HFF-Myc (cell line): ENCODE data around the gene XPNPEP1.

Experiments
- DNase-seq: peaks from one replicate; pipeline ENCODE4 v3.0.0-alpha.2; 2011; ENCODE audit warnings: low read depth; ENCODE audit errors: extremely low read depth
- H3K4me3 ChIP-seq: replicated peaks from 2 replicates; pipeline ENCODE4 v1.5.1; 2011; ENCODE audit warnings: low read depth, mild to moderate bottlenecking, control low read depth, low read length
- TF ChIP-seq, protein P1 (sequence below): IDR thresholded peaks from 2 replicates; pipeline ENCODE4 v1.5.1; 2012; ENCODE audit warnings: mild to moderate bottlenecking, low read depth, low read length, control low read depth; ENCODE audit errors: missing control alignments

Gene XPNPEP1

DNA sequence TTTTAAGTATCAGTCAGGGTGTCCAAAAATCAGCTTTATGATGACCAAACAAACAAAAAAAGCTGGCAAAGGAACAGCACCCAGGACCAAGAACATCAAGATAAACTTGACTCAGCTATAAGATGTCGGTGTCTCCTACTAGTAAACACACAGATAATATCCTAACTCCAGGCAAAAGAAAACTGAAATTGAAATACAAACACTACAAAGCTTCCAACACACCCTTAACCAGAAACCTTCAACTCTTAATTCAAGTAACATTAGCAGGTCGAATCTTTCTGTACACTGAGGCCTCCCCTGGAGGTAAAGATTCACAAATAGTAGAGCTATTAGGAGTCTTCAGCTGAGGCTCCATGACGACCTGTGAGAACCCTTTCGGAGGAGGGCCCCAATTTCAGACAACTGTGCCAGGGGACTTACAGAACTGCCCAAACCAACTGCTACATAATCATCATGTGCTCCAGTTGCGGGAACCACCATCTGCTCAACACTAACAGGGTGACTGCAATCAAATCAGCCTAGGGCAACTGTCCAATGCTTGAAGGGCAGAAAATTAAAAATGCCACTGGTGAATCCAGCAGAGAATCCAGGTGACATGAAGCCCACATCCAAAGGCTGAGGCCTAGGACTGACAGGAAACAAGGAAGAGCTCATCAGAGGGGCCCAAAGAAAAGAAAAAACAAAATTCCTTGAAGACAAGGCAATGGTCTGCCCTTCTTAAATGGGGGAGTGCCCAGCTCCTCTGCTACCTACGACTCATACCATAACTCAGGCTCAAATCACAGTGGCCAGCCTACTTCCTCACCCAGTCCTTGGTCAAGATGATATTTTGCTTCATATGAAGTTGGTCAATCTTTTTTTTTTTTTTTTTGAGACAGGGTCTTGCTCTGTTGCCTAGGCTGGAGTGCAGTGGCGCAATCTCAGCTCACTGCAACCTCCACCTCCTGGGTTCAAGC, 20.0 kb downstream of the XPNPEP1 start:
- TF ChIP-seq, protein P1, sequence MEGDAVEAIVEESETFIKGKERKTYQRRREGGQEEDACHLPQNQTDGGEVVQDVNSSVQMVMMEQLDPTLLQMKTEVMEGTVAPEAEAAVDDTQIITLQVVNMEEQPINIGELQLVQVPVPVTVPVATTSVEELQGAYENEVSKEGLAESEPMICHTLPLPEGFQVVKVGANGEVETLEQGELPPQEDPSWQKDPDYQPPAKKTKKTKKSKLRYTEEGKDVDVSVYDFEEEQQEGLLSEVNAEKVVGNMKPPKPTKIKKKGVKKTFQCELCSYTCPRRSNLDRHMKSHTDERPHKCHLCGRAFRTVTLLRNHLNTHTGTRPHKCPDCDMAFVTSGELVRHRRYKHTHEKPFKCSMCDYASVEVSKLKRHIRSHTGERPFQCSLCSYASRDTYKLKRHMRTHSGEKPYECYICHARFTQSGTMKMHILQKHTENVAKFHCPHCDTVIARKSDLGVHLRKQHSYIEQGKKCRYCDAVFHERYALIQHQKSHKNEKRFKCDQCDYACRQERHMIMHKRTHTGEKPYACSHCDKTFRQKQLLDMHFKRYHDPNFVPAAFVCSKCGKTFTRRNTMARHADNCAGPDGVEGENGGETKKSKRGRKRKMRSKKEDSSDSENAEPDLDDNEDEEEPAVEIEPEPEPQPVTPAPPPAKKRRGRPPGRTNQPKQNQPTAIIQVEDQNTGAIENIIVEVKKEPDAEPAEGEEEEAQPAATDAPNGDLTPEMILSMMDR, result no peak
- no peak for DNase-seq

DNA sequence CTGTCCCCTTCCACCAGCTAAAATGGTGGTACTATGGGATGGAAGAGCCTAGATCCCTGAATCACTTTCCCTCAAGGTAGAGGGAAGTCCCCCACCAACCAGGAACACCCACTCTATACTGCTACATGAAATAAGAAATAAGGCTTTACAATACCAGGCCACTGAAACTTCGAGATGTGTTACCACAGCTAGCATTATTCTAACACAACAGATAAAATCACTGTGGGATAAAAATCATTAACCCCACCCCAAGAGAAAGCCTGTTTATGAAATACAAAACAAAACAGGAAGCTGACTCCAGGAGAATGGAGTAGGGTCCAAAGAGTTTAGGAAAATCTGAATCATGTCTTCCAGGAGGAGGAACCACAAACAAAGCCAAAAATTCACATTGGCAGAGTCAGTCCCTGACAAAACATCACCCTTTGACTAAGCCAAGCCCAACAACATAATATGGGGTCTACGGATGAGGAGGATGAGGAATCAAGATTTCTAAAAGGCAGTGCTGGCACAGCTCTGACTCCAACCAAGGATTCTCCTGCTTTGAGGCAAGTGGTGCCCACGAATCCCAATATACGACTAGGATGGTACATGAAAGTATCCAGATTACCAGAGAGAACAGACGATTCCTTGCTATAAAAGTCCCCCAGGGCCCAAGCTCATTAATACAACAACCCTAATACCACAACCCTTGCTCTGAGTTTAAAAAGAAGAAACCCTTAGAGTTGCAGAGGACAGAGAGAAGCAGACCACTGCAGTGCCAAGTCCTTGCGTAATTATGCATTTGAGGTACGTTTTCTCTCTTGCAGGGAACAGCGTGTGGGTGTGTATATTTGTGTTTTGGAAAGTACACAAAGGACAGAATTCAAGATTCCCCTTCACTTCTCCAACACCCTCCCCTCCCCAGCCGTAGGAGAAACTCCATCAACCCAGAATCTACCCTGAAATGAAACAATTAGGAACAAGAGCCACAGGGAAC, 23.7 kb downstream of the XPNPEP1 start:
- DNase-seq, result no peak
- H3K4me3 ChIP-seq, result no peak overlapping the region
- TF ChIP-seq, protein P1, result no peak

More for the DNA sequence above, 20.0 kb downstream of the XPNPEP1 start:
- no peak overlapping the region for H3K4me3 ChIP-seq

DNA sequence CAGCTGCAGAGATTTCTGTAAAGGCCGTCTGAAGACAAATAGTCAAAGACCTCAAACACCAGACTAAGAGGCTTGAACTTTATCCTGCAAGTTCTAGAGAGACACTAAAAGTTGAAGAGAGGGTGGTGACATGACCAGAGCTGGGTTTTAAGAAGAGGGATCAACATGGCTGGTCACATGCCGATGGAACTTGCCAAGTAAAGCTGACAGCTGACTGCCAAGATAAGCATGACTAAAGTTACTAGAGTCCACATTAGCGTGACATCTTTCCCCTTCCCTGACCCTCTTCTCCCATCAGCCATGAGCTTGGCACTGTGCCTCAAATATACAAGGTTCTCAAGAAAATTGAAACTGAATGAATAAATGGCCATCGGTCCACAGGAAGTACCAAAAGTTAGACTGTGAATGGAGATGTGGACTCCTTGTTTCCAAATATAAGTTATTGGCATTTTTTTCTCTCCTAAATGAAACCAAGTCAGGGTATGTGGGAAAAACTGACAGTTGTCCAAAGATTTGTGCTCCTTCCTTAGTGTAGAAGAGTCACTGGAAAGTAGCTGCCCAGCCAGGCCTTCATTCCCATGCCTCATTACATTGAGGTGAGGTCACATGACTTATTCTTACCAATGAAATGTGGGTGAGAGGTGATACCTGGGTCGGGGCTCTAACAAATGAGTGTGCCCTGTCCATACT, 24.5 kb downstream of the XPNPEP1 start:
- H3K4me3 ChIP-seq, result no peak overlapping the region
- DNase-seq, result no peak
- TF ChIP-seq, protein P1, result no peak

DNA sequence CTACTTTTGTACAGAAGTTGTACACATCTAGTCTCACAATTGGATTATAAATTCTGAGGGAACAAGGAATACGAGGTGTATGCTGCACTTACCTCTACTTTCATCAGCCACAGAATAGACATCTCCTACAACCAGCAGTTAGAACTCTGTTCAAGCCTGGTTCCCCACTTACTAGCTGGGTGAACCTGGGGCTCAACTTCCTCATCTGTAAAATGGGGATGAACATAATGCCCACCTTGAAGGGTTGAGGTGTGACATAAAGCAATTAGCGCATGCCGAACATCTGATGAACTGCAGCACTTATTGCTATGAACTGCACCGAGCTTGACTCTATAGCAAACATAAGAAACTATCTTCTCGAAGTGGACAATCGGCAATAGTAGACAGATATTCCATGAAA, 25.3 kb downstream of the XPNPEP1 start:
- H3K4me3 ChIP-seq, result no peak overlapping the region
- TF ChIP-seq, protein P1, result no peak
- no peak for DNase-seq

DNA sequence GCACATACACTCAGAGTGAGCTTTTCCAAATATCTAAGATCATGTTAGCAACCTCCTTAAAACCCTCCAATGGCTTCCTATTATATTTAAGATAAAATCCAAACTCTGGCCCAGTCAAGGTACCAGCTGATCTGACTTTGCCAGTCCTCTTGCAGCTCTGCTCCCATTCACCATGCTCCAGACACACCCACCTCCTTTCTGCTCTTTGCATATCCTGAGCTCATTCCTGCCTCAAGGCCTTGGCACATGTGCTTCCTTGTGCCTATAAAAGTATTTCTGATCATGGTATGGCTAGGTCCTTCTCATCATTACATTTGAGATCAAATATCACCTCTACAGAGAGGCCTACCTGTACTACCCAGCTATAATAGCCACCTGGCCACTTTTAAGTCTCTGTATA, 27.5 kb downstream of the XPNPEP1 start:
- TF ChIP-seq, protein P1, result no peak
- DNase-seq, result no peak

More for the DNA sequence above, 27.5 kb downstream of the XPNPEP1 start:
- no peak overlapping the region for H3K4me3 ChIP-seq
